ENCODE results near the gene RSKR. TPM values are rescaled to one million over a fixed set of nuclear protein-coding genes. Genes with fewer than 3 reads are reported as not detected.

The RSKR gene
- total RNA-seq, 1 experiment from 2014 or later: 21.7 TPM

GRCh38 chr17:28574526-28574925, 39.5 kb downstream of the RSKR start:
- intact Hi-C loops (cut with micrococcal nuclease; ENCODE audit: unreplicated experiment): no loop called here
- CTCF ChIA-PET: no interaction called here
- H3K36me3 ChIP-seq (ENCODE audit: low read depth): 0 out of 2 replicates have a peak, but pooled peaks cover 4% of the 10 kb centered on the region
- POLR2A ChIA-PET (ENCODE audit: unreplicated experiment): no interaction called here
- TF ChIP-seq EZH2 (IDR thresholded peaks at IDR 0.05; ENCODE audit: low read depth): no peak
- no peak; the same call in 1 of the 2 replicates for TF ChIP-seq CTCF (conservative IDR thresholded peaks at IDR 0.05)
- no peak overlapping the region for H2AFZ ChIP-seq
- BruUV-seq (replicated peaks): no TSS peak
- H3K9me3 ChIP-seq (ENCODE audit: insufficient read depth, low read depth): no peaks in the 10 kb centered on the region
- peaks cover 11% of the 10 kb centered on the region for H3K79me2 ChIP-seq (ENCODE audit: low read depth)
- no peak overlapping the region for H3K27ac ChIP-seq
- H3K4me2 ChIP-seq: no peak overlapping the region
- peaks cover 15% of the 10 kb centered on the region; the same call in 1 of the 2 replicates for H3F3A ChIP-seq (ENCODE audit: insufficient read depth, low read depth)
- H3K9me2 ChIP-seq (ENCODE audit: insufficient read depth): no peaks in the 10 kb centered on the region
- H4K20me1 ChIP-seq (ENCODE audit: insufficient read depth): no peaks in the 10 kb centered on the region
- H3K27me3 ChIP-seq (ENCODE audit: insufficient read depth, low read depth): no peaks in the 10 kb centered on the region
- peaks cover 21% of the 10 kb centered on the region for H3K4me1 ChIP-seq (replicated peaks; ENCODE audit: insufficient read depth)
- no peak overlapping the region for H3K4me3 ChIP-seq
- no peak for DNase-seq

DNA sequence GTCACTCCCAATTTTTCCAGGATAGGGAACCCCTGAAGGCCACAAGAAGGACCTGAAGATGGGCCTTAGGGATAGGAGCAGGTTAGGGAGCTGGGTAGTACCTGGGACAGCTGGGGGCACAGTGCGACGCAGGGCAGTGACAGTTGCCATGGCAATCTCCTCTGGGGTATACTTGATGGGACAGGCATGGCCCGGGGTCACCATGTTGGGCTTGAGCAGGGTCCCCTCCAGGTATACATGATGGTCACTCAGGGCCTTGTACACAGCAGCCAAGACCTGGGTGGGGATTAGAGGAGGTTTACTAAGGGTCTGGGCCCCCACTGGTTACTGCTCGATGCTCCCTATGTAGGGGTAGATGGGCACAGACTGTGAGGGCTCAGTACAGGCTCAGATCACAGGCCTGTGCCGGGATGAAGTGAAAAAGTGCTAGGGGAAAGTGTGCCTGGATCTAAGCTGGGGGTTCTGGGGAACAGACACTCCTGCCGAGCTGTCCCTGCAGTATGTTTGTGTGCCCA, 40.0 kb downstream of the RSKR start:
- BruUV-seq (replicated peaks): no TSS peak
- no peak for TF ChIP-seq EZH2 (IDR thresholded peaks at IDR 0.05; ENCODE audit: low read depth)
- TF ChIP-seq CTCF (conservative IDR thresholded peaks at IDR 0.05): no peak
- H3K79me2 ChIP-seq (ENCODE audit: low read depth): peaks cover 11% of the 10 kb centered on the region
- H4K20me1 ChIP-seq (ENCODE audit: insufficient read depth): no peaks in the 10 kb centered on the region
- peaks cover 15% of the 10 kb centered on the region; the same call in 1 of the 2 replicates for H3F3A ChIP-seq (ENCODE audit: insufficient read depth, low read depth)
- ChIA-PET CTCF (no interaction called here), POLR2A (ENCODE audit: unreplicated experiment) (no interaction called here)
- intact Hi-C loops (cut with micrococcal nuclease; ENCODE audit: unreplicated experiment): no loop called here
- no peaks in the 10 kb centered on the region for H3K27me3 ChIP-seq (ENCODE audit: insufficient read depth, low read depth)
- H3K4me3 ChIP-seq: no peak overlapping the region
- no peak overlapping the region for H3K27ac ChIP-seq
- H3K4me1 ChIP-seq (replicated peaks; ENCODE audit: insufficient read depth): peaks cover 21% of the 10 kb centered on the region
- H3K4me2 ChIP-seq: no peak overlapping the region
- 0 out of 2 replicates have a peak, but pooled peaks cover 4% of the 10 kb centered on the region for H3K36me3 ChIP-seq (ENCODE audit: low read depth)
- H2AFZ ChIP-seq: no peak overlapping the region
- no peaks in the 10 kb centered on the region for H3K9me3 ChIP-seq (ENCODE audit: insufficient read depth, low read depth)
- DNase-seq: no peak
- no peaks in the 10 kb centered on the region for H3K9me2 ChIP-seq (ENCODE audit: insufficient read depth)

DNA sequence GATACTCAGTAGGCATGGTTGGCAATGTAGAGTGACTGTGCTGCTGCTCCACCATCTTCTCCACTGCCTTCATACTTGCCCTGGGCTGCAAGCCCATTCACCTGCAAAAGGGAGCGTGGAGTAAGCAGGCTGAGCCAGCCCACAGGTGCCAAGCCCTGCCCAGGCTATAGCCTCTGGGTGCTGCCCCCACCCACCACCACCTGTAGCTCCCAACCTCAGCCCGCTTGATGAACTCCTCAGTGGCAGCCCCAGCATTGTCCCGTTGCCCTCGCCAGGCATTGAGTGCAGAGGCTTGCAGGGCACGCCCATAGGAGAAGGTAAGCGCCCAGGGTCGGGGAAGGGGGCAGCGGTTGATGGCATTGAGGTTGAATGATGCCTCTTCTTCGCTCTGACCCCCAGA, 40.5 kb downstream of the RSKR start:
- no peak for DNase-seq
- H3K27me3 ChIP-seq (ENCODE audit: insufficient read depth, low read depth): no peaks in the 10 kb centered on the region
- no peak overlapping the region for H3K27ac ChIP-seq
- intact Hi-C loops (cut with micrococcal nuclease; ENCODE audit: unreplicated experiment): no loop called here
- H3K79me2 ChIP-seq (ENCODE audit: low read depth): peaks cover 11% of the 10 kb centered on the region
- H3K4me3 ChIP-seq: no peak overlapping the region
- no peak overlapping the region for H2AFZ ChIP-seq
- 0 out of 2 replicates have a peak, but pooled peaks cover 4% of the 10 kb centered on the region for H3K36me3 ChIP-seq (ENCODE audit: low read depth)
- H3K9me2 ChIP-seq (ENCODE audit: insufficient read depth): no peaks in the 10 kb centered on the region
- POLR2A ChIA-PET (ENCODE audit: unreplicated experiment): no interaction called here
- peaks cover 21% of the 10 kb centered on the region for H3K4me1 ChIP-seq (replicated peaks; ENCODE audit: insufficient read depth)
- no TSS peak for BruUV-seq (replicated peaks)
- no peaks in the 10 kb centered on the region for H4K20me1 ChIP-seq (ENCODE audit: insufficient read depth)
- no peaks in the 10 kb centered on the region for H3K9me3 ChIP-seq (ENCODE audit: insufficient read depth, low read depth)
- TF ChIP-seq EZH2 (IDR thresholded peaks at IDR 0.05; ENCODE audit: low read depth) (no peak), CTCF (conservative IDR thresholded peaks at IDR 0.05) (no peak)
- H3F3A ChIP-seq (ENCODE audit: insufficient read depth, low read depth): peaks cover 15% of the 10 kb centered on the region; the same call in 1 of the 2 replicates
- CTCF ChIA-PET: no interaction called here
- no peak overlapping the region for H3K4me2 ChIP-seq

All from PC-9 (cell line).